ENCODE measurements around the gene EML3. TPM values are rescaled to one million over a fixed set of nuclear protein-coding genes. Genes with fewer than 3 reads are reported as not detected.
"Not testable (repeated sequence)": the region's sequence is repeated elsewhere in the genome, so short reads cannot be mapped to it uniquely, and the experiment has no call there.

Gene EML3
- total and polyA plus RNA-seq, 5 donors, result 23.5 to 33.3 (median 23.9) TPM

- peak in 2 of 3 donors; percentile 63 to 69 for DNase-seq
- H3K4me1 ChIP-seq (ENCODE audit: control insufficient read depth, insufficient read depth, low read length), result peaks cover 3% of the 10 kb centered on the region
Observed at GRCh38 chr11:62646825-62647608, 34.4 kb upstream of the EML3 start.

DNA sequence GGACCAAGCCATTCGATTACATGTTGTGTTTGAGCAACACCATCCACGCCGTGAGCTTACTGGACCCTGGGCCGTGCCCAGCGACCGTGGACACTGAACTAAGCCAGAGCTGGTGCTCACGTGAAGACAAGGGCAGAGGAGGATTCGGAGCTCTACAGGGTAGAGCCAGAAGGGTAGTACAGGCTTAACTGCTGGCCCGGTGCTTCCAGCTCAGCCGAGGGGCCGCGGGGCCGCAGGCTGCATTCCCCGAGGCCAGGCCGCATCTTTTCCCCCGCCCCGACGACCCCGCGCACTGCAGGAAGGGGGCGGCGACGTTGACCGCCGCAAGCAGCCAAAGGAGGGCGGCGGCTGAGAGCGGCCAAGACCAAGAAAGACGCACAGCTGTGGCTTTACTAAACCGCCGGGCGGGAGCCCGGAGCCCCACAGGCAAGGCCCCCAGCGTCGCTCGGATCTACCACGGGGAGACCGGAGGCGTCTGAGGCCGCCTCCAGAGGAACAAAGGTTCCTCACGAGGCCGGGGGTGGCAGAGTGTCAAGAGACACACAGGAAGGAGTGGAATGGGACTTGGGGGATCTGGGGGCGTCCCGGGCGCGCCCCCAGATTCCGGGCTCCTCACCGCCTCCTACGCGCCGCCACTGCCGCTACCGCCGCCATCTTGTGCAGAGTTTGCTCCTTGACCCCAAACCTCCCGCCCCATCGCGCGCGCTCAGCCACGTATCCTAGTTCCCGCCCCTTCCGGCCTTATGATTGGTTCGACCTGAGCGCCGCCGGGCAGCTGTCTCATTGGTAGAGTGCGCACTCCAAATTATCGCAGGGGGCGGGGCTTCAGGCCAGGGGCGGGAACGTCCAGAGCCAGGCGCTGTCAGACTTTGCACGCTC, 33.6 kb upstream of the EML3 start, which contains the start of gene GANAB:
TSS of gene GANAB (minus strand) at position 668 of the 879 bp plus-strand sequence. CDS start at position 654, 14 bp downstream.
- H3K27me3 ChIP-seq (ENCODE audit: control insufficient read depth, insufficient read depth), result no peaks in the 10 kb centered on the region
- peak within 1 kb of the TSS; percentile 93 for H3K4me3 ChIP-seq (ENCODE audit: low read length)
- DNase-seq (peak; percentile 99 to 100 (median 100)), ATAC-seq (peak; percentile 98)
- peaks cover 3% of the 10 kb centered on the region for H3K4me1 ChIP-seq (ENCODE audit: control insufficient read depth, insufficient read depth, low read length)
- under 1% methylated on average over 73 of the region's 73 CpGs for WGBS
- intact Hi-C loops (cut with DNase I), result no loop called here
- no peaks in the 10 kb centered on the region for H3K9me3 ChIP-seq (ENCODE audit: control insufficient read depth, low read length)
- H3K27ac ChIP-seq (ENCODE audit: low read length), result peak within 1 kb of the TSS; percentile 87

More at GRCh38 chr11:62646825-62647608, 34.4 kb upstream of the EML3 start:
- H3K9me3 ChIP-seq (ENCODE audit: control insufficient read depth, low read length), result no peaks in the 10 kb centered on the region
- H3K27ac ChIP-seq (ENCODE audit: low read length), result no peak overlapping the region
- no peak overlapping the region for H3K4me3 ChIP-seq (ENCODE audit: low read length)
- WGBS, result 61% methylated on average over 32 of the region's 32 CpGs
- intact Hi-C loops (cut with DNase I), result no loop called here
- H3K27me3 ChIP-seq (ENCODE audit: control insufficient read depth, insufficient read depth), result no peaks in the 10 kb centered on the region
- ATAC-seq, result peak; percentile 1 to 2

DNA sequence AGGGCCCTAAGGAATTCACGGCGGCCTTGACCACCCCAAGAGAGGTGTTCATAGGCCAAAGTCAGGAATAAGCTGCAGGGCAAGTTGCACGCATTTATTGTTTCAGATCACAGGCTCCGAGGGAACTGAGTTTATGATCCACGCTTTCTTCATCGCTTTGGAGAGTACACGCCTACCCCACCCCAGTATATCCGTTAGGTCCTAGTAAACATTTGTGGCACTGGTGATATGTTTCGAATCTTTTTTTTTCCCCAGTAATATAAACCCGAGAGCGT, 33.0 kb upstream of the EML3 start:
- ATAC-seq, result no peak
- intact Hi-C loops (cut with DNase I), result no loop called here
- Histone ChIP-seq H3K4me3 (ENCODE audit: low read length) (peak overlapping the region; percentile 93), H3K27me3 (ENCODE audit: control insufficient read depth, insufficient read depth) (no peaks in the 10 kb centered on the region), H3K27ac (ENCODE audit: low read length) (peak overlapping the region; percentile 87), H3K9me3 (ENCODE audit: control insufficient read depth, low read length) (no peaks in the 10 kb centered on the region), H3K4me1 (ENCODE audit: control insufficient read depth, insufficient read depth, low read length) (peaks cover 3% of the 10 kb centered on the region)
- DNase-seq, result no peak
- WGBS, result 14% methylated on average over 11 of the region's 11 CpGs

GRCh38 chr11:62644220-62644619, 31.6 kb upstream of the EML3 start:
- 82% methylated on average over 8 of the region's 8 CpGs for WGBS

GRCh38 chr11:62632492-62632891, 19.9 kb upstream of the EML3 start:
- H3K9me3 ChIP-seq (ENCODE audit: control insufficient read depth, low read length), result no peaks in the 10 kb centered on the region
- H3K27me3 ChIP-seq (ENCODE audit: control insufficient read depth, insufficient read depth), result no peaks in the 10 kb centered on the region
- H3K4me1 ChIP-seq (ENCODE audit: control insufficient read depth, insufficient read depth, low read length), result no peaks in the 10 kb centered on the region
- 83% methylated on average over 6 of the region's 6 CpGs for WGBS
- H3K27ac ChIP-seq (ENCODE audit: low read length), result no peak overlapping the region
- DNase-seq (no peak), ATAC-seq (no peak)
- intact Hi-C loops (cut with DNase I), result no loop called here
- no peak overlapping the region for H3K4me3 ChIP-seq (ENCODE audit: low read length)

More at GRCh38 chr11:62644220-62644619, 31.6 kb upstream of the EML3 start:
- Histone ChIP-seq H3K9me3 (ENCODE audit: control insufficient read depth, low read length) (no peaks in the 10 kb centered on the region), H3K4me3 (ENCODE audit: low read length) (no peak overlapping the region), H3K4me1 (ENCODE audit: control insufficient read depth, insufficient read depth, low read length) (peaks cover 3% of the 10 kb centered on the region), H3K27me3 (ENCODE audit: control insufficient read depth, insufficient read depth) (no peaks in the 10 kb centered on the region), H3K27ac (ENCODE audit: low read length) (no peak overlapping the region)
- intact Hi-C loops (cut with DNase I), result no loop called here
- no peak for DNase-seq
- ATAC-seq, result no peak

DNA sequence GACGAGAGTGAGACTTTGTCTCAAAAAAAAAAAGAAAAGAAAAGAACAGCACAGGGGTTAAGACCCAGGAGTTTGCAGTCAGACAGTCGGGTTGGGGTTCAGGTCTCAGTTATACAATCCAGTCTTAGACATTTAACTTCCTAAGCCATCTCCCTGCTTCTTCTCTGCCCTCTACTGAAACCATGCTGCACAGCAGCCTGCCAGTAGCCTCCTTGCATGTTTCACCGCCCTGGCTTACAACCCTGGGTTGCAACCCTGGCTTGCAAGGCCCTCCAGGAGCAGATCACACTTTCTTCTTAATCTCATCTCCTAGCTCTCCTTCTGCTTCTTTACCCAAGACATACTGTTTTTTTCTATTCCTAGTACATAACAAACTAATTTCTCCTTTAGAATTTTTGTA, 15.1 kb upstream of the EML3 start:
- DNase-seq (no peak), ATAC-seq (no peak)
- H3K4me1 ChIP-seq (ENCODE audit: control insufficient read depth, insufficient read depth, low read length), result no peaks in the 10 kb centered on the region
- intact Hi-C loops (cut with DNase I), result no loop called here
- no peaks in the 10 kb centered on the region for H3K27me3 ChIP-seq (ENCODE audit: control insufficient read depth, insufficient read depth)
- no peak overlapping the region for H3K27ac ChIP-seq (ENCODE audit: low read length)
- no peak overlapping the region for H3K4me3 ChIP-seq (ENCODE audit: low read length)
- no peaks in the 10 kb centered on the region for H3K9me3 ChIP-seq (ENCODE audit: control insufficient read depth, low read length)
- WGBS, result 87% methylated on average over 3 of the region's 3 CpGs

DNA sequence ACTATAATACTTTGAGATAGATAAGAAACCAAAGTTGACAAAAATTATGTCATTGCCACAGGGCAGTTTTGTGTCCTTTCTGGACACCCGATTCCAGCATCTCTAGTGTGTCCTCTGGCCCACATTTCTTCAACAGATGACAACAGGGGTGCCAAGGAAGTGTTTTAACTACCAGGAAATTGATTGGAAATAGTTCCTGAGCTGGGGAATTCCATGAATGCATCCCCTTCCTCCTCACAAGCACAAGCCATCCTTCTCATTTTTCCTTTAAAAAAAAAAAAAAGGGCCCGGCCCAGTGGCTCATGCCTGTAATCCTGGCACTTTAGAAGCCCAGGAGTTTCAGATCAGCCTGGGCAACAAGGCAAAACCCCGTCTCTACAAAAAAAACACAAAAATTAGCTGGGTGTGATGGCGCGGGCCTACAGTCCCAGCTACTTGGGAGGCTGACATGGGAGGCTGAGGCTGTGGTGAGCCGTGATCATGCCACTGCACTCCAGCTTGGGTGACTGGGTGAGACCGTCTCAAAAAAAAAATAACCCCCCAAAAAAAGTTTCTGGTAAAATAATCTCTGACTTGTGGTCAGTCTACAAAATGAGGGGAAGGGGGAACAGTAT, 10.0 kb upstream of the EML3 start:
- Histone ChIP-seq H3K27ac (ENCODE audit: low read length) (peak overlapping the region; percentile 92), H3K27me3 (ENCODE audit: control insufficient read depth, insufficient read depth) (no peaks in the 10 kb centered on the region), H3K9me3 (ENCODE audit: control insufficient read depth, low read length) (no peaks in the 10 kb centered on the region), H3K4me3 (ENCODE audit: low read length) (no peak overlapping the region), H3K4me1 (ENCODE audit: control insufficient read depth, insufficient read depth, low read length) (peaks cover 3% of the 10 kb centered on the region)
- DNase-seq (no peak), ATAC-seq (no peak)
- intact Hi-C loops (cut with DNase I), result no loop called here
- WGBS, result 76% methylated on average over 7 of the region's 7 CpGs

- intact Hi-C loops (cut with DNase I), result no loop called here
- peak within 1 kb of the TSS; percentile 92 for H3K27ac ChIP-seq (ENCODE audit: low read length)
- under 1% methylated on average over 77 of the region's 77 CpGs for WGBS
- H3K9me3 ChIP-seq (ENCODE audit: control insufficient read depth, low read length), result no peaks in the 10 kb centered on the region
- peak; percentile 99 to 100 (median 100) for DNase-seq
- ATAC-seq, result peak; percentile 99
- peak within 1 kb of the TSS; percentile 67 for H3K4me3 ChIP-seq (ENCODE audit: low read length)
- H3K27me3 ChIP-seq (ENCODE audit: control insufficient read depth, insufficient read depth), result no peaks in the 10 kb centered on the region
- peaks cover 3% of the 10 kb centered on the region for H3K4me1 ChIP-seq (ENCODE audit: control insufficient read depth, insufficient read depth, low read length)
Observed at GRCh38 chr11:62621567-62622470, 9.2 kb upstream of the EML3 start, which contains the start of gene B3GAT3. Gene B3GAT3 (minus strand): TSS chr11:62621986. CDS start chr11:62621947, 39 bp downstream.

DNA sequence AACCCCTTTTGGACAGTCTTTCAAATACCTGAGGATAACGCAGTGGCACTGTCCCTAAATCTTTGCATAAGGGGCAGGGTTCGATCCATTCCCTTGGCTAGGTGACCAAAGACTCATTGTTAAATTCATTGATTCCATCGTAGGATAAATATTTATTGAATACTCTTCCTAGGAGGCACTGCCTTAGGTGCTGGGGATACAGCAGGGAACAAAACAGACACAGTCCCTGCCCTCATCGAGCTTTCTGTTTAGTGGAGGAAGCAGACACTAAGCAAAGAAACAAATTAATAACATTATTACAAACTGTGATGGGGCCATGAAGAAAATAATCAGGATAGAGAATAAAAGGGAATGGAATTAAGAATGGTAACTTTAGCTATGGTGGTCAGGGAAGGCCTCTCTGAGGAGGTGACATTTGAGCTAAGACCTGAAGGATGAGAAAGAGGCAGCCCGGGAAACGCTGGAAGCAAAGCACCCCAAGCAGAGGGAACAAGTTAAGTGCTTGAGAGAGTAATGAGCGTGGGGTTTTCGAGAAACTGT, 8.5 kb upstream of the EML3 start:
- ATAC-seq (no peak), DNase-seq (no peak)
- Histone ChIP-seq H3K27me3 (ENCODE audit: control insufficient read depth, insufficient read depth) (no peaks in the 10 kb centered on the region), H3K4me3 (ENCODE audit: low read length) (peak overlapping the region; percentile 67), H3K27ac (ENCODE audit: low read length) (peak overlapping the region; percentile 87), H3K4me1 (ENCODE audit: control insufficient read depth, insufficient read depth, low read length) (peaks cover 3% of the 10 kb centered on the region), H3K9me3 (ENCODE audit: control insufficient read depth, low read length) (no peaks in the 10 kb centered on the region)
- intact Hi-C loops (cut with DNase I), result no loop called here
- WGBS, result 30% methylated on average over 8 of the region's 8 CpGs

DNA sequence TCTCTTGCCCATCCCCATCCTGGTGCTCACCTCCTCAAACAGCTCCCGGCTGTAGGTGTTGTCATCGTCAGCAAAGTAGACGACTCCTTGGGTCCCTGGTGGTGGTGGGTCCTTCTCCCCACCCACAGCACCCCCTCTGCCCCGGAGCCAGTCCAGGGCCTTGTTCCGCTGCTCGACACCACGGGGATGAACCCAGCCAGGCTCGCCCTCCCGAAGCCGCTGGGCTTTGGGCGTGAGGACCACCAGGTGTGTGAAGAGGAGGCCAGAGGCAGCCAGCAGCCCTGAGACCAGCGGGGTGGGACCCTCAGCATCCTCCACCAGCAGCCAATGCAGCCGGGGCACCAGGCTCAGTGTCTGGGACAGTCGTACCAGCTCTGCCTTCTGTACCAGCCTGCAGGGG, 4.4 kb upstream of the EML3 start:
- ATAC-seq; H3K9me3 ChIP-seq (ENCODE audit: control insufficient read depth, low read length); H3K4me1 ChIP-seq (ENCODE audit: control insufficient read depth, insufficient read depth, low read length); H3K27me3 ChIP-seq (ENCODE audit: control insufficient read depth, insufficient read depth); intact Hi-C loops (cut with DNase I); H3K27ac ChIP-seq (ENCODE audit: low read length); H3K4me3 ChIP-seq (ENCODE audit: low read length): not testable (repeated sequence)
- WGBS, result 95% methylated on average over 14 of the region's 14 CpGs
- peak in 1 of 3 donors; percentile 46 for DNase-seq
